Panc1 (cell line): ENCODE measurements around the gene KRT86. TPM values are rescaled to one million over a fixed set of nuclear protein-coding genes. Genes with fewer than 3 reads are reported as not detected.

ENCODE experiments used
- ATAC-seq: fragments of 200-7000 bp; cut with Tn5 transposase; 2 replicates; pipeline ENCODE4 v1.9.1; 2020; ENCODE audit warnings: mild to moderate bottlenecking, moderate library complexity
- BruUV-seq: library from RNA; stranded (reverse); fragments of 400-500 nt; replicated peaks from 2 replicates; lab custom pipeline; 2021; lab: Mats Ljungman, UMichigan
- CTCF ChIA-PET: fragments of 300-600 bp; sonication (Branson Sonifier 250); formaldehyde crosslinking; loops from one replicate; lab custom pipeline; 2022; ENCODE audit warnings: antibody characterized with exemption; lab: Charles Lee
- POLR2A ChIA-PET: fragments of 300-600 bp; sonication (Branson Sonifier 250); formaldehyde crosslinking; loops from one replicate; lab custom pipeline; 2022; ENCODE audit warnings: antibody characterized with exemption; lab: Charles Lee
- DNase-seq: peaks from one replicate; pipeline ENCODE4 v3.0.0-alpha.2; 2010; ENCODE audit warnings: low read depth, low spot score
- H3K27ac ChIP-seq: 2 replicates; pipeline ENCODE4 v1.5.1; 2011; ENCODE audit warnings: mild to moderate bottlenecking, low read length, inconsistent platforms
- H3K27me3 ChIP-seq: fragments of 200-500 bp; sonication (Bioruptor generic); 2 replicates; pipeline ENCODE4 v1.6.0; 2014; ENCODE audit warnings: low read length, inconsistent platforms; ENCODE audit not compliant: control insufficient read depth, insufficient read depth
- H3K36me3 ChIP-seq: fragments of 200-500 bp; sonication (Bioruptor generic); 2 replicates; pipeline ENCODE4 v1.5.1; 2014; ENCODE audit warnings: inconsistent platforms, mild to moderate bottlenecking, low read length, moderate library complexity; ENCODE audit not compliant: control insufficient read depth, insufficient read depth
- H3K4me1 ChIP-seq: 2 replicates; pipeline ENCODE4 v1.5.1; 2011; ENCODE audit warnings: inconsistent platforms, mild to moderate bottlenecking, low read length, moderate library complexity; ENCODE audit not compliant: control insufficient read depth, insufficient read depth
- H3K4me3 ChIP-seq, 2 experiments: 2 replicates each; pipeline ENCODE4 v1.5.1; 2011 to 2012; ENCODE audit warnings: low read depth in 2 of 2, low read length in 2 of 2, mild to moderate bottlenecking in 2 of 2, inconsistent platforms in 1 of 2, moderate library complexity in 1 of 2
- H3K9me3 ChIP-seq: fragments of 200-500 bp; sonication (Bioruptor generic); 2 replicates; pipeline ENCODE4 v1.5.1; 2014; ENCODE audit warnings: low read depth, mild to moderate bottlenecking, inconsistent platforms, low read length, moderate library complexity; ENCODE audit not compliant: control insufficient read depth, insufficient read depth
- POLR2AphosphoS5 ChIP-seq: IDR thresholded peaks from 2 replicates; pipeline ENCODE4 v1.6.1; 2012; ENCODE audit warnings: mild to moderate bottlenecking, low read depth, low read length, moderate library complexity
- REST ChIP-seq, 2 experiments: IDR thresholded peaks; 2 replicates each; pipeline ENCODE4 v1.6.1; 2011 to 2012; ENCODE audit warnings: low read depth in 2 of 2, control low read depth in 1 of 2, low read length in 1 of 2, mild to moderate bottlenecking in 1 of 2, moderate library complexity in 1 of 2; ENCODE audit not compliant: insufficient read depth in 1 of 2
- SIN3A ChIP-seq: IDR thresholded peaks from 2 replicates; pipeline ENCODE4 v1.6.1; 2012; ENCODE audit warnings: low read depth, mild to moderate bottlenecking, low read length, moderate library complexity, borderline replicate concordance; ENCODE audit not compliant: insufficient read depth
- TCF7L2 ChIP-seq: IDR thresholded peaks from 2 replicates; pipeline ENCODE4 v1.6.1; 2011; ENCODE audit warnings: mild to moderate bottlenecking, low read depth, low read length, inconsistent platforms
- in situ Hi-C: cut with HindIII; loops from 2 replicates; pipeline ENCODE4 v1.10.0; 2016; ENCODE audit warnings: low sequenced_read_pairs, low pct_unique_long_range_greater_than_20kb
- intact Hi-C: fragments of 100-400 bp; cut with micrococcal nuclease; formaldehyde crosslinking; loops from one replicate; pipeline ENCODE4 v1.10.0; 2022; ENCODE audit not compliant: unreplicated experiment
- total RNA-seq: library from RNA; stranded (reverse); gene quantifications from one replicate; pipeline ENCODE4 v1.2.1, GENCODE V29; 2021; ENCODE audit not compliant: unreplicated experiment
- TF ChIP-seq, protein P1 (sequence below): fragments of 450-650 bp; IDR thresholded peaks from 2 replicates; pipeline ENCODE4 v1.5.1; 2017; ENCODE audit warnings: mild to moderate bottlenecking

The KRT86 gene
- total RNA-seq, 1 experiment from 2014 or later: 1.1 TPM

- Histone ChIP-seq H3K4me1 (no peaks in the 10 kb centered on the region), H3K36me3 (no peaks in the 10 kb centered on the region), H3K9me3 (no peaks in the 10 kb centered on the region), H3K4me3 (no peak within 1 kb of the TSS), H3K27me3 (no peaks in the 10 kb centered on the region), H3K27ac (no peak within 1 kb of the TSS; the same call in 1 of the 2 replicates)
- ATAC-seq (no peak), DNase-seq (no peak)
- TF ChIP-seq REST (IDR thresholded peaks at IDR 0.05; ENCODE audit: insufficient read depth in 1 of 2, low read depth in 2 of 2, low read length in 1 of 2) (no peak), SIN3A (no peak), TCF7L2 (no peak), POLR2AphosphoS5 (no peak)
- TF ChIP-seq, protein P1, sequence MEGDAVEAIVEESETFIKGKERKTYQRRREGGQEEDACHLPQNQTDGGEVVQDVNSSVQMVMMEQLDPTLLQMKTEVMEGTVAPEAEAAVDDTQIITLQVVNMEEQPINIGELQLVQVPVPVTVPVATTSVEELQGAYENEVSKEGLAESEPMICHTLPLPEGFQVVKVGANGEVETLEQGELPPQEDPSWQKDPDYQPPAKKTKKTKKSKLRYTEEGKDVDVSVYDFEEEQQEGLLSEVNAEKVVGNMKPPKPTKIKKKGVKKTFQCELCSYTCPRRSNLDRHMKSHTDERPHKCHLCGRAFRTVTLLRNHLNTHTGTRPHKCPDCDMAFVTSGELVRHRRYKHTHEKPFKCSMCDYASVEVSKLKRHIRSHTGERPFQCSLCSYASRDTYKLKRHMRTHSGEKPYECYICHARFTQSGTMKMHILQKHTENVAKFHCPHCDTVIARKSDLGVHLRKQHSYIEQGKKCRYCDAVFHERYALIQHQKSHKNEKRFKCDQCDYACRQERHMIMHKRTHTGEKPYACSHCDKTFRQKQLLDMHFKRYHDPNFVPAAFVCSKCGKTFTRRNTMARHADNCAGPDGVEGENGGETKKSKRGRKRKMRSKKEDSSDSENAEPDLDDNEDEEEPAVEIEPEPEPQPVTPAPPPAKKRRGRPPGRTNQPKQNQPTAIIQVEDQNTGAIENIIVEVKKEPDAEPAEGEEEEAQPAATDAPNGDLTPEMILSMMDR: no peak
- intact Hi-C loops: no loop called here
- in situ Hi-C loops: no loop called here
- BruUV-seq: no TSS peak
- ChIA-PET CTCF (no interaction called here), POLR2A (interaction anchor here (0.5 kb wide), 1 partner anchor 38 kb away, joined by 9 read pairs; no protein-coding TSS in a partner anchor)
Measured at GRCh38 chr12:52320784-52321400, 46.4 kb downstream of the KRT86 start, which contains the start of gene KRT83. KRT83 (minus strand) TSS chr12:52321398; CDS start chr12:52321335, 63 bp downstream.

GRCh38 chr12:52321418-52321817 lies 47.0 kb downstream of the KRT86 start:
- no peaks in the 10 kb centered on the region for H3K4me1 ChIP-seq
- no peak overlapping the region; the same call in 1 of the 2 replicates for H3K27ac ChIP-seq
- TF ChIP-seq, protein P1: no peak
- TF ChIP-seq TCF7L2: no peak
- TF ChIP-seq POLR2AphosphoS5: no peak
- TF ChIP-seq SIN3A: no peak
- TF ChIP-seq REST (IDR thresholded peaks at IDR 0.05; ENCODE audit: insufficient read depth in 1 of 2, low read depth in 2 of 2, low read length in 1 of 2): no peak
- in situ Hi-C loops (no loop called here), intact Hi-C loops (no loop called here)
- no peaks in the 10 kb centered on the region for H3K9me3 ChIP-seq
- BruUV-seq: no TSS peak
- H3K4me3 ChIP-seq: no peak overlapping the region
- DNase-seq: no peak
- POLR2A ChIA-PET: no interaction called here
- CTCF ChIA-PET: no interaction called here
- no peaks in the 10 kb centered on the region for H3K27me3 ChIP-seq
- H3K36me3 ChIP-seq: no peaks in the 10 kb centered on the region
- ATAC-seq: no peak
